IMR-90 (cell line): ENCODE results near the gene DACT2. TPM values are rescaled to one million over a fixed set of nuclear protein-coding genes. Genes with fewer than 3 reads are reported as not detected.

Source experiments
- ATAC-seq: fragments of 200-7000 bp; cut with Tn5 transposase; 2 replicates; pipeline ENCODE4 v1.9.1; 2020; ENCODE audit warnings: low read depth, mild to moderate bottlenecking, moderate library complexity
- BruUV-seq: library from RNA; stranded (reverse); fragments of 400-500 nt; replicated peaks from 2 replicates; lab custom pipeline; 2021; lab: Mats Ljungman, UMichigan
- CTCF ChIA-PET: fragments of 300-600 bp; formaldehyde crosslinking; extraction: SDS; loops from one replicate; lab custom pipeline; 2021; ENCODE audit warnings: antibody characterized with exemption; lab: Yijun Ruan, JAX
- POLR2A ChIA-PET: fragments of 300-600 bp; sonication (Branson Sonifier 250); formaldehyde crosslinking; loops from one replicate; lab custom pipeline; 2022; ENCODE audit warnings: antibody characterized with exemption; ENCODE audit not compliant: unreplicated experiment; lab: Charles Lee
- DNase-seq: peaks from one replicate; pipeline ENCODE4 v3.0.0; 2013
- H2AFZ ChIP-seq: replicated peaks from 2 replicates; pipeline ENCODE3; 2013; ENCODE audit warnings: low read length, mild to moderate bottlenecking; ENCODE audit not compliant: poor library complexity
- H2AK5ac ChIP-seq: 2 replicates; pipeline ENCODE4 v1.6.1; 2013; ENCODE audit warnings: low read depth, low read length, inconsistent platforms
- H2AK9ac ChIP-seq: replicated peaks from 2 replicates; pipeline ENCODE3; 2013; ENCODE audit warnings: mild to moderate bottlenecking, low read depth, low read length, moderate library complexity; ENCODE audit not compliant: poor library complexity
- H2BK120ac ChIP-seq: 2 replicates; pipeline ENCODE4 v1.6.1; 2013; ENCODE audit warnings: low read depth, low read length, inconsistent platforms
- H2BK15ac ChIP-seq: 3 replicates; pipeline ENCODE4 v1.6.1; 2013; ENCODE audit warnings: low read depth, low read length, inconsistent platforms
- H2BK20ac ChIP-seq: 2 replicates; pipeline ENCODE4 v1.6.1; 2013; ENCODE audit warnings: low read depth, mild to moderate bottlenecking, inconsistent platforms, low read length, moderate library complexity
- H2BK5ac ChIP-seq: 2 replicates; pipeline ENCODE4 v1.6.1; 2013; ENCODE audit warnings: mild to moderate bottlenecking, low read depth, low read length, inconsistent platforms; ENCODE audit not compliant: poor library complexity, severe bottlenecking
- H3K14ac ChIP-seq: replicated peaks from 2 replicates; pipeline ENCODE4 v1.6.1; 2013; ENCODE audit warnings: low read depth, low read length, inconsistent platforms
- H3K18ac ChIP-seq: 2 replicates; pipeline ENCODE4 v1.6.1; 2013; ENCODE audit warnings: low read depth, low read length, control low read depth
- H3K23ac ChIP-seq: 2 replicates; pipeline ENCODE4 v1.6.1; 2013; ENCODE audit warnings: low read depth, low read length, inconsistent platforms
- H3K27ac ChIP-seq: 2 replicates; pipeline ENCODE4 v1.5.1; 2013; ENCODE audit warnings: mild to moderate bottlenecking, control low read depth, low read length; ENCODE audit not compliant: insufficient read depth
- H3K27me3 ChIP-seq: 2 replicates; pipeline ENCODE4 v1.6.1; 2013; ENCODE audit warnings: low read length; ENCODE audit not compliant: control insufficient read depth, insufficient read depth
- H3K36me3 ChIP-seq: 2 replicates; pipeline ENCODE4 v1.6.1; 2013; ENCODE audit warnings: low read length, mixed read lengths; ENCODE audit not compliant: control insufficient read depth, insufficient read depth
- H3K4ac ChIP-seq: 2 replicates; pipeline ENCODE4 v1.6.1; 2013; ENCODE audit warnings: low read depth, low read length, inconsistent platforms
- H3K4me1 ChIP-seq: 2 replicates; pipeline ENCODE4 v1.6.1; 2013; ENCODE audit warnings: low read length, mixed read lengths; ENCODE audit not compliant: control insufficient read depth, insufficient read depth
- H3K4me2 ChIP-seq: 2 replicates; pipeline ENCODE4 v1.6.1; 2013; ENCODE audit warnings: low read depth, mild to moderate bottlenecking, control low read depth, low read length, moderate library complexity
- H3K4me3 ChIP-seq: 2 replicates; pipeline ENCODE4 v1.5.1; 2013; ENCODE audit warnings: low read depth, mild to moderate bottlenecking, control low read depth, low read length, moderate library complexity; ENCODE audit not compliant: insufficient read depth
- H3K56ac ChIP-seq: 2 replicates; pipeline ENCODE4 v1.6.1; 2013; ENCODE audit warnings: low read length, inconsistent platforms; ENCODE audit not compliant: insufficient read depth; ENCODE audit errors: extremely low read depth
- H3K79me1 ChIP-seq, 2 experiments: 2 replicates each; pipeline ENCODE4 v1.6.1; 2013; ENCODE audit warnings: low read length in 2 of 2, inconsistent platforms in 1 of 2, low read depth in 1 of 2
- H3K9ac ChIP-seq: 2 replicates; pipeline ENCODE4 v1.6.1; 2013; ENCODE audit warnings: low read depth, low read length, control low read depth
- H3K9me1 ChIP-seq: 2 replicates; pipeline ENCODE4 v1.6.1; 2013; ENCODE audit warnings: low read length, inconsistent platforms; ENCODE audit not compliant: insufficient read depth
- H3K9me3 ChIP-seq: 2 replicates; pipeline ENCODE4 v1.6.1; 2013; ENCODE audit warnings: low read length; ENCODE audit not compliant: control insufficient read depth, insufficient read depth
- H4K20me1 ChIP-seq: 2 replicates; pipeline ENCODE4 v1.6.1; 2013; ENCODE audit warnings: low read length, inconsistent platforms; ENCODE audit not compliant: insufficient read depth
- H4K5ac ChIP-seq: 2 replicates; pipeline ENCODE4 v1.6.1; 2013; ENCODE audit warnings: mild to moderate bottlenecking, low read depth, low read length, control low read depth
- H4K8ac ChIP-seq, 2 experiments: 2 replicates each; pipeline ENCODE4 v1.6.1; 2013; ENCODE audit warnings: low read depth in 2 of 2, low read length in 2 of 2, control low read depth in 1 of 2, inconsistent platforms in 1 of 2
- H4K91ac ChIP-seq: 2 replicates; pipeline ENCODE4 v1.6.1; 2013; ENCODE audit warnings: low read depth, low read length, inconsistent platforms; ENCODE audit not compliant: insufficient read depth
- CTCF ChIP-seq: conservative IDR thresholded peaks from 2 replicates; pipeline ENCODE4 v1.5.1; 2012; ENCODE audit warnings: mild to moderate bottlenecking, low read depth, low read length, improper control_type of control experiment
- MAFK ChIP-seq: IDR thresholded peaks from 2 replicates; pipeline ENCODE4 v1.6.1; 2012; ENCODE audit warnings: low read depth, low read length, improper control_type of control experiment
- MXI1 ChIP-seq: IDR thresholded peaks from 2 replicates; pipeline ENCODE4 v1.6.1; 2012; ENCODE audit warnings: low read depth, mild to moderate bottlenecking, low read length, moderate library complexity, borderline replicate concordance
- POLR2A ChIP-seq: IDR thresholded peaks from 2 replicates; pipeline ENCODE4 v1.6.1; 2012; ENCODE audit warnings: mild to moderate bottlenecking, low read depth, low read length
- SMC3 ChIP-seq: fragments of 150-350 bp; IDR thresholded peaks from 2 replicates; pipeline ENCODE4 v1.6.1; 2016; ENCODE audit warnings: low read depth, mild to moderate bottlenecking, antibody characterized with exemption, low read length, moderate library complexity
- USF2 ChIP-seq: fragments of 150-350 bp; IDR thresholded peaks from 2 replicates; pipeline ENCODE4 v1.6.1; 2017; ENCODE audit warnings: mild to moderate bottlenecking, antibody characterized with exemption, low read length, low read depth
- WGBS, 2 experiments: methylation state at CpG; one replicate each; pipeline versions ENCODE4 v1.1.5 to v1.1.7; 2013; ENCODE audit warnings: missing lambda C conversion rate in 2 of 2; ENCODE audit not compliant: insufficient read length in 1 of 2; ENCODE audit errors: extremely low coverage in 2 of 2; 5-methylcytosine and 5-hydroxymethylcytosine counted together
- dilution Hi-C: fragments of 300-500 bp; cut with HindIII; formaldehyde crosslinking; loops from one replicate; pipeline ENCODE4 v1.14.3; 2018; ENCODE audit warnings: low sequenced_read_pairs; ENCODE audit not compliant: unreplicated experiment
- in situ Hi-C: fragments of 300-500 bp; cut with MboI; formaldehyde crosslinking; loops from 3 replicates; pipeline ENCODE4 v1.14.3; 2019; ENCODE audit warnings: low sequenced_read_pairs, inconsistent platforms, mixed read lengths
- intact Hi-C: fragments of 100-400 bp; cut with micrococcal nuclease; formaldehyde crosslinking; loops from 2 replicates; pipeline ENCODE4 v1.10.0; 2022
- polyA plus RNA-seq, 3 experiments: library from polyadenylated mRNA; depleted of rRNA; stranded (reverse); fragments of >200 nt; gene quantifications; 2 replicates each; pipeline ENCODE4 v1.2.3, GENCODE V29; 2012; ENCODE audit warnings: low replicate concordance in 1 of 3
- total RNA-seq: library from RNA; depleted of rRNA; stranded (reverse); fragments of >200 nt; gene quantifications from 2 replicates; pipeline ENCODE4 v1.2.3, GENCODE V29; 2012

Gene DACT2
- total and polyA plus RNA-seq, 2 of the 4 experiments (the other 2 are of a cell fraction), result not detected

- in situ Hi-C loops (no loop called here), intact Hi-C loops (no loop called here), dilution Hi-C loops (no loop called here)
- TF ChIP-seq MXI1 (no peak), CTCF (no peak), POLR2A (no peak), SMC3 (no peak), USF2 (no peak), MAFK (no peak)
- Histone ChIP-seq H3K18ac (no peak overlapping the region), H3K4me3 (no peak overlapping the region), H3K9me3 (peaks cover 58% of the 10 kb centered on the region), H3K9me1 (no peaks in the 10 kb centered on the region), H3K36me3 (no peaks in the 10 kb centered on the region), H4K5ac (no peak overlapping the region), H3K23ac (no peak overlapping the region), H3K9ac (no peak overlapping the region), H4K91ac (no peak overlapping the region), H3K4me2 (no peak overlapping the region), H2BK15ac (no peak overlapping the region), H3K27ac (no peak overlapping the region), H2BK5ac (no peak overlapping the region), H3K4me1 (no peaks in the 10 kb centered on the region), H3K79me1 (no peaks in the 10 kb centered on the region), H2BK120ac (no peak overlapping the region), H3K14ac (no peak overlapping the region), H4K8ac (no peak overlapping the region), H2AK9ac (no peak overlapping the region), H3K27me3 (no peaks in the 10 kb centered on the region), H2AFZ (no peak overlapping the region), H2AK5ac (no peak overlapping the region), H2BK20ac (no peak overlapping the region), H4K20me1 (no peaks in the 10 kb centered on the region), H3K56ac (no peak overlapping the region), H3K4ac (no peak overlapping the region)
- ChIA-PET POLR2A (no interaction called here), CTCF (no interaction called here)
- BruUV-seq, result no TSS peak
- DNase-seq, result no peak
- WGBS, 2 experiments, result no CpG with 5 or more reads among the region's 16 CpGs
- no peak for ATAC-seq
Observed at GRCh38 chr6:168303982-168304751, 15.4 kb downstream of the DACT2 start.
